HL-60/S4 treated with retinoic acid at 250 ng/mL for 4 days and 3 days (cell line): ENCODE measurements around the gene PDE8B.

ENCODE experiments used
- in situ Hi-C: fragments of 300-500 bp; cut with MboI; formaldehyde crosslinking; loops from 2 replicates; pipeline ENCODE4 v1.7.0; 2022; ENCODE audit warnings: low sequenced_read_pairs

The PDE8B gene

DNA sequence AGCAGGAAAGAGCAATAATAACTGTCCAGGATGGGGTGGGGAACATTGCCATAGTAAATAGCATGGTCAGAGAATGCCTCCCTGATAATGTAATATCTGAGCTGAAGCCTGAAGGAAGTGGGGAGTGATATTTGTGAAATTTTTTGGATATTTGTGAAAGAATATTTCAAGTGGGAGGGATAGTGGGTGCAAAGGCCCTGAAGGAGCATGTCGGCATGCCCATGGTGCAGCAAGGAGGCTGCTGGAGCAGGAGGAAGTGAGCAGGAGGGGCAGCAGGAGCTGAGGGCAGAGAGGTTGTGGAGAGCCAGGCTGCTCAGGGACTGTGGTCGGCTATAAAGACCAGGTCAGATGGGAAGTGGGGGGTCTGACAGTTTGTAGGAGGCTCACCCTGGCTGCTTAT, 21.1 kb upstream of the PDE8B start:
- in situ Hi-C loops = no loop called here

DNA sequence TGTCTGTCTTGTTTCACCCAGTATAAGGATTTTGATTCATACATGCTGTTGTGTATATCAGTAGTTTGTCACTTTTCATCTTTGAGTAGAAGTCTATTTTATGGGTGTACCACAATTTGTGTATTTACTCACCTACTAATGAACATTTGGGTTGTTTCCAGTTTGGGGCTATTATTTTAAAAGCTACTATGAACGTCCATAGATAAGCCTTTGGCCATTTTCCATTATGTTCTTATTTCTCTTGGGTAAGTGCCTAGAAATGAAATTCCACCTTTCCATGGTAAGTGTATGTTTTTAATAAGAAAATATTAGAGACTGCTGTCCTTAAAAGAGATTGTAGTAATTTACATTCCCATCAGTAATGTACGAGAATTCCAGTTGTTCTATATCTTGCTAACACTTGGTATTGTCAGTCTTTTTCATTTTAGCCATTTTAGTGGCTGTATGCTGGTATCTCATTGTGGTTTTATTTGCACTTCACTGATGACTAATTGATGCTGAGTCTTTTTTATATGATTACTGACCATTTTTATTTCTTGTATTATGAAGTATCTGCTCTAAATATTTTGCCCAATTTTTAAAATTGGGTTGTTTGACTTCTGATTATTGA, 17.9 kb upstream of the PDE8B start:
- in situ Hi-C loops = no loop called here

DNA sequence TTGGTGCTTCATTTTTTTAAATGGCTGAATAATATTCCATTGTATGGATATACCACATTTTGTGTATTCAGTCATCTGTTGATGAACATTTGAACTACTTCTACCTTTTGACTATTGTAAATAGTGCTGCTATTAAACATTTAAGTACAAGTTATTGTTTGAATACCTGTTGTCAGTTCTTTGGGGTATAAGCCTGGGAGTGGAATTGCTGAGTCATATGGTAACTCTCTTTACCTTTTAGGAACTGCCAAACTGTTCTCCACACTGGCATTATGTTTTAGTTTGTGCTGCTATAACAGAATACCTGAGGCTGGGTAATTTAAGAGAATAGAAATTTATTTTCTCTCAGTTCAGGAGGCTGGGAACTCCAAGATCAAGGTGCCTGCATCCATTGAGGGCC, 15.7 kb upstream of the PDE8B start:
- in situ Hi-C loops = no loop called here

- in situ Hi-C loops = no loop called here
Observed at GRCh38 chr5:77197840-77198554, 12.5 kb upstream of the PDE8B start.

DNA sequence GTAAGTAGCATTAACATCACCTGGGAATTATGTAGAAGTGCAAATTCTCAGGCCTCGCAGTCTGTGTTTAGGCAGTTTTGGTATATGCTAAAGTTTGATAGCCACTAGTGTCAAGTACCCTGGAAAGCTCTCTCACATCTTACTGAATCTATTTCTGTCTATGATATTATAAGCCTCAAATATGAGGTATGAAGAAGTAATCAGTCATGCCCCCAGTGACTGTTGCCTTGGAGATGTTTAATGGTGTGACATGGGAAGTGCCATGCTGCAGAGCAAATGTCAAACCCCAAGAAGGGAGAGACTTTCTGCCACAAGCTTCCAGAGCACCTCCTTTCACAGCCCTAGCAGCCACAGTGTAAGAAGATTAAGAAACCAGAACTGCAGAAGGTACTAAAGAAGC, 9.8 kb upstream of the PDE8B start:
- in situ Hi-C loops = no loop called here

DNA sequence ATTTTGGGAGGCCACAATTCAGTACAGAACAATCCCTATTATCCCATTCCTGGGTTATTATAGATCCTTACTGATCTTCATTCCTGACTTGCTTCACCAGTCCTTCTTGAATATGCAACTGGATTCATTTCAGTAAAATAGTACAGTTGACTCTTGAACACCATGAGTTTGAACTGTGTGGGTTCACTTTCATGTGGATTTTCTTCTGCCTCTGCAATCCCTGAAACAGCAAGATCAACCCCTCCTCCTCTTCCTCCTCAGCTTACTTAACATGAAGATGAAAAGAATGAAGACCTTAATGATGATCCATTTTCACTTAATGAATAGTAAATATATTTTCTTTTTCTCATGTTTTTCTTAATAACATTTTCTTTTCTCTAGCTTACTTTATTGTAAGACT, 8.3 kb upstream of the PDE8B start:
- in situ Hi-C loops = no loop called here

DNA sequence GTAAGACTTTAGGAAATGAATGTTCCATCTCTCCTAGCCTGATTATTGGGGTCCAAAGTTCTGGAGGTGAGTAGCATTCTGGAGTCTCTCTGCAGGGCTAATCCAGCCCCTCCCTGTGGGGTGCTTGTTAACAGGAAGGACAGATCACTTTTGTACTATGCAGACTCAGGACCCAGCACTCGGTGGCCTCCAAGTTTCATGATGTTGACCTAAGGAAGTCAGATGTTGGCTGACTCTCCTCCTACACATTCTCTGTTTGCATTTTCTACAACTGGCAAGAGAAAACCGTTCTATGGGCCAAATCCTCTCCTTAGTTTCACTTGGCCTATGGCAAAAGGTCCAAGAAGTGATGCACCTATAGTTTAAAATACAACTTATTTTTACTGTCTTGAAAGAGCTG, 5.5 kb upstream of the PDE8B start:
- in situ Hi-C loops = no loop called here

DNA sequence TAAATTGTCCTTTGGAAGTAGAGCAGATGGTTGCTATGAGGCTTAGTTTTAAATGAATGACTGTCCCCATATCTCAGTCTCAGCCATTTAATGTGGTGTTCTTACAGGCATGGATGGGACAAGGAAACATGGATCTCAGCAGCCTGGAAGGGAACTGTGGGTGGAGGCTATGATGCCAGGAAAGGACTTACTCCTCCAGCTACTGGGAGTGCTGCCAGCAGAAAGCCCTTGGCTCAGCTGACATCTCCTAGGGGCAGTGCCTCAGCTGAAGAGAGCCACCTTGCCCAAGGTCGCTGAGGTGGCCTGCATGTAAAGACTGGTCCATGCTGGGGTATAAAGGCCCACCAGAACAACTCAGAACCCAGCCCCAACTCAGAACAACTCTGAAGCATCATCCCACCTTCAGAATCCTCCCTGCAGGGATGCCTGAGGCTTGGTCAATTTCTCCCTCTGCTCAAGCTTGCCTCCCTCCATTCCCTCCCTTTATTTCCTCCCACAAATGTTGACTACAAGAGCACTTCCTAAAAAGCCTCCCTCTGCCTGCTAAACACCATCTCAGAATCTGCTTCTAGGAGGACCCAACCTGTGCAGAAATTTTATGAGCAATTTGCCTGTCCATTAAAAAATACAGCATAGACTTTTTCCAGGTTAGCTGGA, 1.8 kb upstream of the PDE8B start:
- in situ Hi-C loops = no loop called here

DNA sequence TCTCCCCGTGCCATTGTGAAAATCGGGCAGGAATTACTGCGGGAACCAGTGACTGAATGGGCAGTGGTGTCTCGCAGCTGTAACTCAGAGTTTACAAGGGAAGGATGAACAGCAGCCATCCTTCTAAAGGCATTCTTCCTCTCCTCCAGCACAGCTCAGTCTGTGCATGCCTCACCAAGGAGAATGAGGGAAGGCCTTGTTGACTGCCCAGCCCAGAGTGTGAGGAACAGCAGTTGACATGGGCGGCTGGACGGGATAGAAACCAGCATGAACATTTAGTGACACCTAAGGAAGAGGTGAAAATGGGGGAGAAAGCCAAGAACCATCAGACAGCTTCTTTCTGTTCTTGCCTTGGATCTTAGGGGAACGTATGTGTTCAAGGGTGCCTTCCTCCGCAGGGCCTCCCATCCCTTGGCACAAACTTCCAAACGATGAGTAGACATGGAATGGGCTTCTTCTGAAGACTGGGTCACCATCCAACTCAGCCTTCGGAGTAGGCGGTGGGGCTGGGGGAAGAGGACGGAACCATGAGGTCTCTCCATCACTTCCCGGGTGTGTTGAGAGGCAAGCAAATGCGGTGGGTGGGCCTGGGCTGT, 887 bp upstream of the PDE8B start:
- in situ Hi-C loops = no loop called here

DNA sequence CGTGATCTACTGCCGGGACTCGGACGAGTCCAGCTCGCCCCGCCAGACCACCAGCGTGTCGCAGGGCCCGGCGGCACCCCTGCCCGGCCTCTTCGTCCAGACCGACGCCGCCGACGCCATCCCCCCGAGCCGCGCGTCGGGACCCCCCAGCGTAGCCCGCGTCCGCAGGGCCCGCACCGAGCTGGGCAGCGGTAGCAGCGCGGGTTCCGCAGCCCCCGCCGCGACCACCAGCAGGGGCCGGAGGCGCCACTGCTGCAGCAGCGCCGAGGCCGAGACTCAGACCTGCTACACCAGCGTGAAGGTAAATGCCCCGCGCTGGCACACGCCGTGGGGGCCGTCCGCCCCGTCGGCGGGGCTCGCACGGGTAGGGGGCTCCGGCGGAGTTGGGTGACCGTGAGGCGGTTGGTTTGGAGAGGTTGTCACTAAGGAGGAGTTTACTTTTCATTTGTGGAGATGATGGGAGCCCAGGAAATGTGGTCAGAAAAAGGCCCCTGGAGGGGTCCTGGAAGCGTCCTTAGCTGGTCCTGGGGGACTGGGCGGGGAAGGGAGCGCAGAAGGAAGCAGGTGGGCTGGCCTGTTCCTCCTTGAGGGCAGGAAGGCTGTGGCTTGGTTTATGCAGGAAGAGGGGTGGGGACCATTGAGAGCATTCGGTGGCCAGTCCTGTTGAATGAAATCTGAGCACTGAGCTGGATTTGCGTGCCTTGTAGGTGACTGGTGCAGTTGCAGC, 647 bp downstream of the PDE8B start:
- in situ Hi-C loops = no loop called here

DNA sequence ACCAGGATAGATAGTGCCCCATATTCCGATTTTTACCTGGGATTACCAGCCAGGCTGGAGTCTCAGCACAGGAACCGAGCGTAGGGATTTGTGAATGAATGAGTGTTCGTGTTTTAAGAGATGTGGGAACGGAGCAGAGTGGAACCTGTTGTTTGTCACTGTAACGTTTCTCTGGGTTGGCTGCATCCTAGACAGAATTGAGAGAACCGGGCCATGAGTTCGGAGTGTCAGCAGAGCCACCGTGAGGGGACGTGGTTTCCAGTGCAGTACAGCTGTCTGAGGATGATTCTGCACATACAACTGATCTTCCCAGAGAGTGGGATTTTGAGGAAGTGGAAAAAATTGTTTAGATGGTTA, 1.2 kb downstream of the PDE8B start:
- in situ Hi-C loops = no loop called here

DNA sequence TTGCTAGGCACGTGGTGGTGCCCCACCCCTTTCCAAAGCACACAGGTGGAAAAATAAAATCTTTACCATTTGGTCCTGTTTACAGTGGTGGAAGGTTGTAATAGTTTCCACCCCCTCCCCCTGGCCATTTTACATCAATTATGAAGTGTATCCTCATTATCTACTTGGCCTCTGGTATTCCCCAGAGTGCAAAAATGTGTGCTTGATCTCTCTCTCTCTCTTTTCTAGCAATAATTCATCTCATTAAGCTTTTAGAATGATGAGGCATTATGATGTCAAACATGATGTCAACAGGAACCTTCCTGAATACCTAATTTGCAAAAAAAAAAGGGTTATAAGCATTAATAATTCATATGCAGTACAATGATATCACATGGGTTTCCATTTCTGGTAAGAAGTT, 3.1 kb downstream of the PDE8B start:
- in situ Hi-C loops = no loop called here

DNA sequence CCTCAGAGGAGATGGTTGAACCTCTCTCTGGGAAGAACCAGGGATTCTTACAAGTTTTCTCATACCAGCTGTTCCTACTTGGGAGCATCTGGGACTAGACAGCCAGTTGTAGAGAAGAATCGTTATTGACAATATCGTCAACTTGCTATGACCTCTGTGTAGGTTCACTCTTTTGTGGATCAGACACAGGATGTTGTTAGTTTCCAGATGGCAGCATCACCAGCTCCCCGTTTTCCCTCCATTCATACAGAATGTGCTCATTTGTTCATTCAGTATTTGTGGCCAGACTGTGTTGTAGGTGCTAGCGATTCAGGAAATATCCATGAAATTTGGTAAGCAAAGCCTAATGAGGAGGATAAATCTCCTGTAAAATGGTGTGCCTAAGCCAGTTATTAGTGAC, 3.7 kb downstream of the PDE8B start:
- in situ Hi-C loops = no loop called here

GRCh38 chr5:77218263-77218662, 7.8 kb downstream of the PDE8B start:
- in situ Hi-C loops = no loop called here

DNA sequence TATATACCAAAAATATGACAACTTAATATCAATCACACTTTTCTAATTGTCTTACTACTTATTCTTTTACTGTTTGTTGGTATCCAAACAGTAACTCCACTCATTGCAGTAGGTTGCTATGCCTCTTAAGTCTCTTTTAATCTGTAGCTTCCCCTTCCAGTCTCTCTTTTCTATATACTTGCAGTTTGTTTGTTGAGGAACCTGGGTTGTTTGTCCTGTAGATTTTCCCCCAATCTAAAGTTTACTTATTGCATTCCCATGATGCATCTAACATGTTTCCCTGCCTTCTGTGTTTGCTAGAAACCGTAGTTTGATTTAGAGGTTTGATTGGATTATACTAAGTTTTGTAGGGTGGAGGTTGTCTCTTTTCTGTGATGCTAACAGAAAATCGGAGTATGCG, 10.6 kb downstream of the PDE8B start:
- in situ Hi-C loops = no loop called here

GRCh38 chr5:77222722-77223121, 12.2 kb downstream of the PDE8B start:
- in situ Hi-C loops = no loop called here

DNA sequence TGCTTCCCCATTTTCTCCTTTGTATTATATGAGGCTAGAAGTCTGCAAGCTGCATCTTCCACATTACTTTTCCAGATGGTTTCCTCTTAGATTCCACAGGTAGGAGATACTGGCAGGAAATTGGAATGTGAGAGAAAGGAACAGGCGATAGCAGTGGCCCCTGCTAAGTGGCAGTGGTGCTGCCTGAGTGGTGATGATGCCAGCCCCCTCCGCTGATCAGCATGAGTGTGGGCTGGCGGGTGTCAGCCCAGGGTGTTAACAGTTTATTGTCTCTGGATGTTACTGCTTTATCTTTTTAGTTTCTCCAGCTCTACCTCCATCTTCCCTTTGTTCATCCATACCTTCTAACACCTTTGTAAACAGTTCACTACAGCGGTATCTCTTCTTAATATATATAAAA, 13.2 kb downstream of the PDE8B start:
- in situ Hi-C loops = no loop called here

DNA sequence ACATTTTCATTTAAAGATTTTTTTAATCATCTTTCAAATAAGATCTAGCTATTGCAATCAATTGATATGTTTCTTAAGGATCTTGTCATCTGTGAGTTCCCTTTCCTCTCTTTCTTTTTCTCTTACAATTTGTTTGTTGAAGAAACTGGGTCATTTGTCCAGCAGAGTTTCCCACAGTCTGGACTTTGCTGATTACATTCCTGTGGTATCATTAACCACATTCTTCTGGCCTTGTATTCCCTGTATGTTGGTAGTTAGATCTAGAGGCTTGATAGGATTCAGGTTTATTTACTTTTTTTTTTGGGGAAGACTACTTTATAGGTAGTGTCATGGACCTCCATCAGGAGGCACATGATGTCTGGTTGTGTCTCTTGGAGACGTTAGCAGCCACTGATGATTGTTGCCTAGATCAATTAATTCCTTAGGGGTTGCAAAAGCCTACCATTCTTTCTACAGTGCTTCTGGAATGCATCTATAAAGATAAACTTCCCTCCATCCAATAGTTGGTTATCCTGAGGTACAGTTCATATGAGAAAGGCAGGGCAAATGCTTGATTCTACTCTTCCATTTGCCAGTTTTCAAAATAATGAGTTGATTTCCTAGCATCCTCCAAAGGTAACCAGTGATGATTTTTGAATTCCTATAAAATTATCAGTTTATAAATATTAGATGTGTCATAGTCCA, 14.3 kb downstream of the PDE8B start:
- in situ Hi-C loops = no loop called here

DNA sequence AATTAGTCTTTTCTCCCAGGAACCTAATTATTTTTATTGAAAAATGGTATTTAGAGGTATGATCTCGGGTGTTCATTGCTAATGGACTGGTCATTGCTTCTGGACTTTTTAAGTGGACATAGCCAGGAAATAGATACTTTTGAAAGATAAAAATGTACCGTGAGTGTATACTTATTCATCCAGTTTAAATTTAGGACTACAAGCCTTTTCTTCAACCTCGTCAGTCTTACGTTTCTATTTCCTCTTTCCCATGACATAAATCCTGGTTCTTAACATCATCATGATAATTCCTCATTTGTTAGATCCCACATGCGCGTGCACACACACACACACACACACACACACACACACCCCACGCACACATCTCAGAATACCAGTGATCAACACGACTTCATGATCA, 15.1 kb downstream of the PDE8B start:
- in situ Hi-C loops = no loop called here

- in situ Hi-C loops = no loop called here
Observed at GRCh38 chr5:77229887-77230286, 19.4 kb downstream of the PDE8B start.
